HG03558 (cell line): ENCODE results near the gene SNRPA1.

ENCODE experiments used
- ATAC-seq: cut with Tn5 transposase; IDR thresholded peaks from one replicate; pipeline ENCODE4 v1.9.1; 2021; ENCODE audit warnings: moderate number of reproducible peaks; ENCODE audit not compliant: unreplicated experiment; ENCODE audit errors: extremely low read depth

The SNRPA1 gene

GRCh38 chr15:101320501-101321052 is 25.5 kb upstream of the SNRPA1 start:
- no peak for ATAC-seq

GRCh38 chr15:101318839-101319238 is 23.8 kb upstream of the SNRPA1 start:
- no peak for ATAC-seq

- ATAC-seq, result no peak
These were observed 23.2 kb upstream of the SNRPA1 start for GRCh38 chr15:101318147-101318819.

- no peak for ATAC-seq
These were observed 22.4 kb upstream of the SNRPA1 start for GRCh38 chr15:101317336-101317872.

GRCh38 chr15:101316529-101316928 is 21.5 kb upstream of the SNRPA1 start:
- ATAC-seq, result no peak

- no peak for ATAC-seq
These were observed 20.7 kb upstream of the SNRPA1 start for GRCh38 chr15:101315736-101316135.

GRCh38 chr15:101314336-101315125 is 19.5 kb upstream of the SNRPA1 start:
- ATAC-seq, result no peak

GRCh38 chr15:101313041-101313761 is 18.2 kb upstream of the SNRPA1 start:
- no peak for ATAC-seq

GRCh38 chr15:101310508-101310907 is 15.5 kb upstream of the SNRPA1 start:
- no peak for ATAC-seq

GRCh38 chr15:101310161-101310480 is 15.1 kb upstream of the SNRPA1 start:
- no peak for ATAC-seq

GRCh38 chr15:101309436-101310160 is 14.6 kb upstream of the SNRPA1 start:
- ATAC-seq, result no peak

- ATAC-seq, result no peak
These were observed 13.8 kb upstream of the SNRPA1 start for GRCh38 chr15:101308604-101309435.

GRCh38 chr15:101307897-101308603 is 13.0 kb upstream of the SNRPA1 start:
- ATAC-seq, result no peak

- ATAC-seq, result no peak
These were observed 12.2 kb upstream of the SNRPA1 start for GRCh38 chr15:101307048-101307896.

- ATAC-seq, result no peak
These were observed 11.4 kb upstream of the SNRPA1 start for GRCh38 chr15:101306341-101307047.

GRCh38 chr15:101305820-101306255 is 10.8 kb upstream of the SNRPA1 start:
- ATAC-seq, result no peak

GRCh38 chr15:101303408-101303807 is 8.4 kb upstream of the SNRPA1 start:
- no peak for ATAC-seq
